ENCODE results near the gene RHBDL2.
"Not testable (repeated sequence)": the region's sequence is repeated elsewhere in the genome, so short reads cannot be mapped to it uniquely, and the experiment has no call there.

The RHBDL2 gene

GRCh38 chr1:38875811-38876210, 65.8 kb downstream of the RHBDL2 start:
- DNase-seq (ENCODE audit: low read depth) = no peak

DNA sequence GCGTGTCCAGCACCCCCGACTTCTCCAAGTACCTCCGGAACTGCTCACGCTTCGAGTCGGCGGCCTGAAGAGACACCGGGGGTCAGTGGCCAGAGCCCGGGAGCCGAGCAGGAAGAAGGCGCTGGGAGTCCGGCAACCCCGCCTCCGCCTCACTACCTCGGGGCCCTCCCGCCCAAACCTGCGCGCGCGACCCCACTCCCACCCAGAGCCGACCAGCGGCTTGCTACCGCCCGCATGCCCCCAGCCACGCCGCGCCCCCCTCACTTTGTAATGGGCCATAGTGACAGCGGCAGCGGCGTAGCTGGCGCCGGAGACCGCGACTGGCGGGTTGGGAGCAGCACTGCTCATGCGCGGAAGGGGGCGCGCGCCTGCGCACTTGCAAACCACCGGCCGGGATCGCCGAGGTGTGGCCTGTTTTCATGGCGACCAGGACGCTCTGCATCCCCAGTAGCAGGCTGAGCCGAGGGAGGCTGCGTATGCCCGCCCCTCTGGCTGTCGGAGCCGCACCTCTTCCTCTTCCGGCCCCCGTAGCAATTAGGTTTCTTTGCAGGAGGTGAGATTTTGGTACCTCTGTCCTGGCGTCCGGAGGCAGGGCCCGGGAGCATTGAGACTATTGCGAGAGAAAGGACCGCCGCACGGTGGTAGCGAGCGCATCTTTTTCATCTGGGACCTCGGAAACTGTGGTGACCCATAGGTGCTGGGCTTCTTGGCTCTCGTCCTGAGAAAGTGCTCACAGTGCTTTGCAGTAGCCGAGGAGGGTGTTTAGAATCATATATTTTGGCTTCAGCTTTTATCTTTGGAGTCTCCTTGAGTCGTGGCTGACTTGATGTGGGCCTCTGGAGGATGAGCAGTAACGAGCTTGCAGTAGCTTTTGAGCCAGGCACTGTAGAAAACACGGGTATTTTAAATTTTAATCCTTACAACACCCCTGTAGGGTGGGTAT, 68.3 kb downstream of the RHBDL2 start, which contains the start of gene MYCBP:
TSS of gene MYCBP (minus strand) at position 322 of the 943 bp plus-strand sequence. CDS start at position 279, 43 bp downstream.
- DNase-seq (ENCODE audit: low read depth) = peak; percentile 88

GRCh38 chr1:38872401-38873026, 69.1 kb downstream of the RHBDL2 start:
- DNase-seq (ENCODE audit: low read depth) = peak; percentile 18

- no peak for DNase-seq (ENCODE audit: low read depth)
Measured at GRCh38 chr1:38870996-38871395, 70.6 kb downstream of the RHBDL2 start.

DNA sequence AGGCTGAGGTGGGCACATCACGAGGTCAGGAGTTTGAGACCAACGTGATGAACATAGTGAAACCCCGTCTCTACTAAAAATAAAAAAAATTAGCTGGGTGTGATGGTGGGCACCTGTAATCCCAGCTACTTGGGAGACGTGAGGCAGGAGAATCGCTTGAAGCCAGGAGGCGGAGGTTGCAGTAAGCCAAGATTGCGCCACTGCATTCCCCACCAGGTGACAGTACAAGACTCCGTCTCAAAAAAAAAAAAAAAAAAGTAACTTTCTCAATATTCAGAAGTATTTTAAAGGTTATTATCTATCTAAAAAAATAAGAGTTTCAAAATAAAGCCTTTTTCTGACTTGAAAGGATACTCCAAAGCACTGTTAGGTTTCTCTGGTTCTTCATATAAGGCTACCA, 74.4 kb downstream of the RHBDL2 start:
- DNase-seq (ENCODE audit: low read depth) = no peak

DNA sequence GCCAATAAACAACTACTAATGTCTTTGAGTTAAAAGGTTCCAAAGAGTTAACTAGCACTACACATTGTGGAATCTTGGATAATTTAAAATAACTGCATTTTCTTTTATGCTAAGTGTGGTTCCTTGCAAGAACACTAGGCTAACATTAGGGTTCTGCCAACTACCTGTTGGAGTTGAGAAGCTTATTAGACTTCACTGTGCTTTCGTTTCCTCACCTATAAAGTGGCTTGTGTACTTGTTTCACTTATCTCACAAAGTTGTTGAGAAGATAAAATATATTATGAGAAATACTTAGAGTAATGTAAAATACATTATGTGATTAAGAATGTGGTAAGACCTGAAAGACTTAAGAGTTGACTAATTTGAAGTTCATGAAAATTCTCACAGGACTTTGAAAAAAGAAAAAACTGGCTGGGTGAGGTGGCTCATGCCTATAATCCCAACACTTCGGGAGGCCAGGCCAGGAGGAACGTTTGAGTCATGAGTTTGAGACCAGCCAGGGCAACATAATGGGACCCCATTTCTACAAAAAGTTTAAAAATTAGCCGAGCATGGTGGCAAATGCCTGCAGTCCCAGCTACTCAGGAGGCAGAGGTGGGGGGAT, 76.4 kb downstream of the RHBDL2 start:
- DNase-seq (ENCODE audit: low read depth) = no peak

GRCh38 chr1:38860454-38860795, 81.2 kb downstream of the RHBDL2 start:
- no peak for DNase-seq (ENCODE audit: low read depth)

- DNase-seq (ENCODE audit: low read depth) = peak; percentile 98
Measured at GRCh38 chr1:38859561-38860453, 81.8 kb downstream of the RHBDL2 start, which contains the start of gene RRAGC. RRAGC (minus strand) TSS chr1:38859772; CDS start chr1:38859646, 126 bp downstream.

DNA sequence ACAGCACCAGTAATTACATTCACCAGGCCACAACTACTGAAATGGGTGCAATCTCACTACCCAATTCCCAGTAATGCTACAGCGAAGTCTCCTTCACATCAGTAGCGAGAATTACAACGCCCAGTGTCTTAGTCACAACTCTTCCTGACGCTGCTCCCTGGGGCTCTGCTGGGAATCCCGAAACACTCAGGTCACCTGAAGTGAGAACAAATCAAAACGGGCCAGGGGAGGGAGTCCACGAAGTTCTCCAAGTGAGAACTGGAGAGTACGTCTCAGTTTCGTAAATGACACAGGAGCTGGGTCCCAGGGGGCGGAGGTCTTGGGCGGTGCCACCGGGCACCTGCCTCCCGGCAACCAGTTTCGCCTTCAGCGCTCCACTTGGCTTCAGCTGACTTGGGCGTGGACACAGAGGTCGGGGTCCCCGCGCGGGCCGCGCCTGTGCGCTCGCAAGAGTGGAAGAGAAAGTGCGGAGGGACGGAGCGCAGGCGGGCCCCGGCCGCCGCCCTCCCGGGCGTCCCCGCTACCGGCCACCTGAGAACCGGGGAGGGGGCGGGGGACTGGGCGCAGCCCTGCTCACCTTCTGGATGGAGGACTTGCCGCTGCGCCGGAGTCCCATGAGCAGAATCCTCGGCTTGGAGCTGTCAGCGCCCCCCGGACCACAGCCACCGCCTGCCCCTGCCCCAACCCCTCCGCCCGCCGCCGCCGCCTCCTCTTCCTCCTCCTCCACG, 82.6 kb downstream of the RHBDL2 start:
- no peak for DNase-seq (ENCODE audit: low read depth)

DNA sequence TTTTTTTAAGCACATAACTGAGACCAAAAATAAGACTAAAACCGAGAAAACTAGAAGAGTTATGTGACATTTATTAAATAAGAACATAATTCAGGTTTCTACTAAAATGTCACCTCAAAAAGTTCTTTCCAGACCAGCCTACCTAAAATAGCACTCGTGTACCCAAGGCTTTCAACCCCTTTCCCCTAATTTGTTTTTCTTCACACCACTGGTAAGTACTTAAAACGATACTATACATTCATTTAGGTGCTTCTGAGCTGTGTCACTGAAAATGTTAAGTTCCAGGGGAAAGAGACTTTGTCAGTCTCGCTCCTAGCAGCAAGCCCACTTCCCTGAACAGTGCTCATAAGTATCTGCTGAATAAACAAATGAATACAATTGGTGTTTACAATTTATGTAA, 88.8 kb downstream of the RHBDL2 start:
- no peak for DNase-seq (ENCODE audit: low read depth)

- no peak for DNase-seq (ENCODE audit: low read depth)
Measured at GRCh38 chr1:38848071-38848470, 93.6 kb downstream of the RHBDL2 start.

GRCh38 chr1:38846210-38846609, 95.4 kb downstream of the RHBDL2 start:
- DNase-seq (ENCODE audit: low read depth) = no peak

GRCh38 chr1:38845088-38845487, 96.5 kb downstream of the RHBDL2 start:
- DNase-seq (ENCODE audit: low read depth) = not testable (repeated sequence)

GRCh38 chr1:38840281-38840680, 101.3 kb downstream of the RHBDL2 start:
- no peak for DNase-seq (ENCODE audit: low read depth)

- DNase-seq (ENCODE audit: low read depth) = no peak
Measured at GRCh38 chr1:38839363-38839762, 102.3 kb downstream of the RHBDL2 start.

- not testable (repeated sequence) for DNase-seq (ENCODE audit: low read depth)
Measured at GRCh38 chr1:38836316-38836715, 105.3 kb downstream of the RHBDL2 start.

All from stimulated activated CD8-positive, alpha-beta memory T cell treated with anti-CD3 and anti-CD28 coated beads, Interleukin-7, amount 100 ng/mL, for 24 hours (primary cell).